NCI-H82 treated with DMSO at 0.1 percent for 48 hours (cell line): ENCODE results near the gene MYO1G.

ENCODE experiments used
- DNase-seq: peaks from one replicate; lab custom pipeline; 2025; ENCODE audit not compliant: unreplicated experiment; lab: John Stamatoyannopoulos, UW

The MYO1G gene

DNA sequence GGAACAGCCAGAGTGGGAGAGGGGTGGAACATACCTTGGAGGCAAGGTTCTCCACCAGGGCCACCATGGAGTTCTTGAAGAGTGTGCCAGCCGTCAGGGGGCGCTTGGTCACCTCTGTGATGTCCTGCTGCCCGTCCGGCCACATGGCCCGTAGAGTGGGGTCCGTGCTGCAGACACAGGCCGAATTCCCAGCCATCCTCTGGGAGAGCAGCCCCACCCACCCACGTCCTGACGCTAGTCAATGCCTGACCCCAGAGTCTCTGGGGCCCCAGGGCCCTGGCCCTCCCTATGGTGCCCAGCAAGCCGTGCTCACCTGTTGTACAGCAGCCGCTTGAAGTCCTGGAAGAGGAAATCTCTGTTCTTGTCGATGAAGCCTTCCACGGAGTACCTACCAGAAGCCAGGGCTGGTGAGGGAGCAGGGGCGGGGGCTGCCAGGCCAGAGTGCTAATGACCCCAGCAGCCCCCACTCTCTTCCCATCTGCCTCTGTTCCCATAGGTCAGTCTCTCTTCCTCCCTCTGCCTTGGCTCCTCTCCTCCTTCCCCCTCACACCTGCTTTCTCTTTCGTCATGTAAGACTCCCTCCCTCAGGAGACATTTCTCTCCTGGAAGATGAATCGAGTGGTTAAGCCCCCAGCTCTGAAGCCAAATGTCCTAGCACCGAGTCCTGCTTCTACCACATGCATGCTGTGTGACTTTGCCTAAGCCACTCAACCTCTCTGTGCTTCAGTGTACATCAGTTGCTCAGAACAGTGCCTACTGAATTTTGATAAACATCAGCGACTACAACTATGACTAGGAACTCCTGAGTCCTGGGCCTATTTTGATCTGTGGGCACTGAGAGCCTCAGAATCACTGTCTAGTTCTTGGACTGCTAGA lies 11.0 kb downstream of the MYO1G start:
- no peak for DNase-seq

DNA sequence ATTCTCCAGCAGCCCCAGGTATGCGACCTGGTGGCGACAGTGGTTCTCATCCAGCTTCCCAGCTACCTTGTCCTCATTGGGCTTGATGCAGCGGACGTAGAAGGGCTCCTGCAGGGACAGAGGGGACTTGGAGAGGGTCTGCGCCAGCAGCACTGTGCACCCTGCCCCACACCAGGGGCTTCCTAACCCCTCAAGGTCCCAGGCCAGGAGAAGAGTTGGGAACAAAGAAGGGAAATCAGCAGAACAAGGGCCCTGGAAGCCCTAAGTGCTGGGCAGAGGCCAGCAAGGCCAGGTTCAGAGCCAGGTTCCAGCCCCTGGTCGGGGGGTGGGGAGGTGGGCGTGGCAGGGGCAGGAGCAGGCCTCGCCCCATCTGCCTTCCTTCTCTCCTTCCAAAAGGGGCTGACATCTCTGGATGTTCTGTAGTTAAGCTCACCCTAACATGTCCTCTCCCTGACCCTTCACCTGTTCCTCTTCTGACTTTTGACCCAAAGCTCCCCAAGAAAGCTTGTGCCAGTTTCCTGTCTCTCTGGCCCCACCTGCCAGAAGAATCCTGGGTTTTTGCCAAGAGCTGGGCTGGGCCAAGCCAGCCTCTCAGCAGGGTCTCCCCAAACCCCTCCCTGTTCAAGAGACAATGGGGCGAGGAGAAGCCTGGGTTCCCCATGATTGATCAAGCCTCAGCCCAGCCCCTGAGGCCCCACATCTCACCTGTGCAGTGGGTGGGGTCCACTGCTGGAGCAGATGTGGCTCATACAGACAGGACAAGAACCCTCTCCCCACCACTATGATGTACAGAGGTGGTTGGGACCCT lies 11.9 kb downstream of the MYO1G start:
- DNase-seq = no peak

DNA sequence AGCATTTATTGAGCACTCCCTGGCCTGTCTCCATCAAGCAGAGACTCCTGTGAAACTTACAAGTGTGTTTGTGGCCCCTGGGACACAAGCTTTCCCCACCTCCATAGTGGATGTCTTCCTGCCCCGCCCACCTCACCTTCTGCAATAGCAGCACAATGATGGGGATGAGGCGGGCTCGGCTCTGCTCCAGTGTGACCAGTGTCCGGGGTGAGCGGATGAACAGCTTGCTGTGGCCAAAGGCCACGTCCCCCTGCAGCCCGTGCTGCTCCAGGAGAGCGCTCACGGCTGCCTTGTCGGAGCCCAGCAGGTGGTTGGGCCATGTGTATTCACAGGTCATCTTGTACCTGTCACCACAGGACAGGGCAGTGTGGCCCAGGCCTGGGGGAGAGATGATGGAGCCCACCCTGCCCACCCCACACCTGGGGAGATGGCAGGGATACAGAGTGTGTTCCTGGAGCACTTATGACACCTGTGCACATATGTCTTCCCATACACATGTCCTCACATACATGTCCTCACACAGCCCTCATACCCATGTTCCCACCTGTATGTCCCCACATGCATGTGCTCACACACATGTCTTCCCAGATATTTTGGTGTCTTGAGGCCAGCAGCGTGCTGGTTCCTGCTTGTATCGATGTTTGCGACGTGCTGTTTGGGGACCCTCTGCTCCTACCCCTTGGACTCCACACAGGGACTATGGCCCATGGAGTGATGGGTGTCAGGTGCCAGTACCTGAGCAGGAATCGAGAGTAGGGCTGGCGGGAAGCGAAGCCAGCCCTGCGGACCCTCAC lies 12.7 kb downstream of the MYO1G start:
- DNase-seq = no peak

DNA sequence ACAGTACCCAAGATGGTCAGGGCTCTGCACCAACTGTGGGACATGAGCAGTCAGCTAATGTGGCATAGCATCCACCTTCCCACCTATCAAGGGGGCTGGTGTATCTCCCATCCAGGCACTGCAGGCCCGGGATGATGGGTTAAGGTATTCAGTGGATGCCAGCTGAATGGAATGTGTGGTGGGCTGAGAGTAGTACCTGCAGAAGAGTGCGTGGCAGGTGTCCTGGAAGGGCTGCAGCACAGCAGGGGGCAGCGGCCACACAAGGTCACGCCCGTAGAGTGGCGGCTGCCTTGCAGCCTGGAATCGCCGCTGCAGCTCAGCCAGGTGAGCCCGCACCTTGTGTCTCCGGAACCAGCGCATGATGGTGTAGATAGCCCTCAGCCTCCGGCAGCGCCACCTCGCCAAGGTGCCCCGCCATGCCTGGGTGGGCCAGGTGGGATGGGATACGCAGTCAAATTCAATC lies 13.3 kb downstream of the MYO1G start:
- no peak for DNase-seq

DNA sequence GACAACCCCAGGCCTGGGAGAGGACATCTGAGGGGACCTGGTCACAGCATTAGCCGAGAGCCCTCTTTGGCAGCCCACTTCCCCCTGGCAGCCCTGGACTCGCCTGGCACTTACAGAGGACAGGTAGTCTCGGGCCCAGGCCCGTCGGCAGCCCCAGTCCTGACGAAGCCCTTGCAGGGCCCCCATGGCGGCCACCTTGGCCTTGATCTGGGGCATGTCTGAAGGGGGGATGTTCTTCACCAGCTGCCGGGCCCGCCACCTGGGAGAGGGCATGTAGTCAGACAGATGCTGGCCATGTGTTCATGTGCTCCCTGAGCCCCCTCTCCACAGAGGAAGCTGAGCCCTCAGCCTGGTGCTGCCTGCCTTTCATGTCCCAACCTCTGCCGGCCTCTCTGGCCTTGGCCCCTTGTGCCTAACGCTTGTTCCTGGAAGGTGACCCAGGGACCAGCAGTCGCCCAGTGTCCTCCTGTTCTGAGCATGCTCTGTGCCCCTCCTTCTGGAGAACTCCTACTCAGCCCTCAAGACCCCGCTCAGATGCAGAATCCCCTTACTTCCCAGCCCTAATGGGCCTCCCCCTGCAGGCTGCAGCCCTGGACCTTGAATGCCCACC lies 13.9 kb downstream of the MYO1G start:
- DNase-seq = no peak

DNA sequence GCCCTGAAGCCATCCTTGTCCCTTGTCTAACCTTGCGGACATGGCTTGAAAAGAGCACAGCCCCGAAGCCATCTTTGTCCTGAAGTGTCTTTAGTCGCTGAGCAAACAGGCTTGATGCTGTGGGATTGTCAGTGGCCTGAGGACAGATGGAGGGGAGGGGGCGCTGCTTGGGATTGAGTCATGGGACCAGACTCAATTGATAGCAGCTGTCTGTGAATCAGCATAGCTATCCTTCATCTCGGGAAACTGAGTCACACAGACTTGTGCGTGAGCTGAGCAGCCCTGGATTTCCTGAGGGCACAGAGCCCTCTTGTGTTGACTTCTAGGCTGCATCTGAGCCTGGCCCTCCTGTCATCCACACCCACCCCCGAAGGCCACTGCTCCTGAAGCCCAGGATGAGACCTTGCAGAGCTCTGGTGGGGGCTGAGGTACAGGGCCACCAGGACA lies 14.4 kb downstream of the MYO1G start:
- no peak for DNase-seq

DNA sequence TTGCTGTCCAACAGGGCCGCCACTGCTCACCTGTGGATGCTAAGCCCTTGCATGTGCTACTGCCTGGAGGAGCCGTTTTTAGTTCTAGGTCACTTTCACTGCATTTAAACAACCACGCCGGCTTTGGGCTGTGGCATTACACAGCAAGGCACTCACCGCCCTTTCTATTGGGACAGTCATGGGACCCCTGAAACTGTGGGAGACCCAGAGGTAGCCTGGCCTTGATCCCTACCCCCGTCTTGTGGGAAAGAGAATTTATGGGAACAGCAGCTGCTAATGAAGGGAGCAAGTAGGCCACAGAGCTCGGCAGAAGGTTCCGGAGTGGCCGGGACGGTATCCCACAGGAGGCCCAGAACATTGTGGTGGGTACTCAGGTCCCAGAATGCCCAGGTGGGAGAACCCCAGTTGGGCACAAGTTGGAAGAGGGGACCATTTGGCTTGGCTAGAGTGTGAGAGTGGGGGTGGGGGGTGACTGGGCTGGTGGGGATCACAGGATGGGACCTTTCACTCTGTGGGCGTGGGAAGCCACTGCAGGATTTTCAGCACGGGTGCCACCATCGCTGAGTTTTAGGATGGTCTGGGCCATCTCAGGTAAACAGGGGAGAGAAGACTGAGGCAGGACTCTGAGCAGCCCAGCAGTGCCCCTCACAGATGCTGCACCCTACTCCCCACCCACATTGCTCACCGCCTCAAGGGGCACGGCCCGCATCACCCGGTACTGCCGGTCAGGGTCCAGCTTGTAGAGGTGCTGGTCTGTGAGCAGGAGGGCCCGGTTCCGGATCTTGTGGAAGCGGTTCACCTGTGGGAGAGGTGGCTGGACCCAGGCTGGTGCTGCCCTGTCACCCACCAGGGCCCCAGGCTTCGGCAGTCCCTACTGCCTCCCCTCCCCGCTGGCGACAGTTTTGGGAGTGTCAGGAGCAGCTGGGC lies 15.2 kb downstream of the MYO1G start:
- DNase-seq = no peak

DNA sequence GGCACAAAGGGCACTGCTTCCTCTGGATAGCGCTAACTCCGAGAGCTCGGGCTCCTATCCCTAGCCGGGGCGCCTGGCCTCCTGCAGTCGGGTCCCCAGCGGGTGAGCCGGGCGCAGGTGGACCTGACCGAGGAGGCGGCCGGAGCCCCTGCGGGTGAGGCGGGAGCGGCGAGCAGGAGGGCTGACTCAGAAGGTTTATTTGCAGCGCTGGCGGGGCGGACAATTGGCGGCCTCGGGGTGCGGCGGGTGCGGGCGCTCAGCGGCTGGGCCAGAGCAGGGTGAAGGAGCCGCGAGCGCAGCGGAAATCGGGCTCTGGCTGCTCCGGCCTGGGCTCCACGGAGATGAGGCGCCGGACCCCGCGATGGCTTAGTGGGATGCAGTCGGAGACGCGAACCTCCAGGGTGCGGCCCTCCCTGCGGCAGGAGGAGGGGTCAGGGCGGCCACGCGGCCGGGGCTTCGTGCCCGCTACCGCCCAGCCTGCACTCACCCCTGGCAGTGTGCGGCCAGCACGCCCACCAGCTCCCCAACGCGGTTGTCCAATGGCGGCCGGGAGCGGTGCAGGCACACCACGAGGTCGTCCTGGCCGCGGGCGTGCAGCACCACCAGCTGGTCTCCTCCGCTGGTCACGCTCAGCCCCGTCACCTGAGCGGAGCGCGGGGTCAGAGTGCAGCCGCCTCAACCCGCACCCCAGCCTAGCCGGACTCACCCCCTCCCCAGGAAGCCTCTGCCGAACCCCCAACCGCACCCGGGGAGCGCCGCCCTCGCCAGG lies 16.1 kb downstream of the MYO1G start:
- DNase-seq = no peak

DNA sequence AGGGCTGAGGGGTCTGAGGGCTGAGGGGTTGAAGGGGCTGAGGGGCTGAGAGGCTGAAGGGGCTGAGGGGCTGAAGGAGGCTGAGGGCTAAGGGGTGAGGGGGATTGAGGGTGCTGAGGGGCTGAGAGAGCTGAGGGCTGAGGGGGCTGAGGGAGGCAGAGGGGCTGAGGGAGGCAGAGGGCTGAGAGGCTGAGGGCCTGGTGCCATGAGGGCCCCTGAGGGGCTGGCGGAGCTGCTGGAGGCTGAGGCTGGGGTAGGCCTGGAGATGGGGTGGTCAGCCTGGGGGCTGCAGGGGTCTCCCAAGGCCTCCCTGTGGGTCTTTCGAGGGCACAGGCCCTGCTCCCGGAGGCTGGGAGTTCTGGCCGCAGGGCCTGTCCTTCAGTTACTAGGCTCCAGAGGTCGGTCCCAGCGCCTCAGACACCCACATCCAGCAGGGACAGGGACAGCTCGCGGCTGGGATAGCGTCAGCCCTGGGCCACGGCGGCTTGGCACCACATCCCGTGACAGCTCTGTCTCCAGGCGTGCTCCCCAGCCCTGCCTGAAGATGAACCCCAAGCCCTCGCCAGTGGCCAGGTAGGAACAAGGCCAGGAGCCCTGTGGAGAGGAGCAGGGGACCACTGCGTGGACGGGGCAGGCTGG lies 16.9 kb downstream of the MYO1G start:
- DNase-seq = no peak

DNA sequence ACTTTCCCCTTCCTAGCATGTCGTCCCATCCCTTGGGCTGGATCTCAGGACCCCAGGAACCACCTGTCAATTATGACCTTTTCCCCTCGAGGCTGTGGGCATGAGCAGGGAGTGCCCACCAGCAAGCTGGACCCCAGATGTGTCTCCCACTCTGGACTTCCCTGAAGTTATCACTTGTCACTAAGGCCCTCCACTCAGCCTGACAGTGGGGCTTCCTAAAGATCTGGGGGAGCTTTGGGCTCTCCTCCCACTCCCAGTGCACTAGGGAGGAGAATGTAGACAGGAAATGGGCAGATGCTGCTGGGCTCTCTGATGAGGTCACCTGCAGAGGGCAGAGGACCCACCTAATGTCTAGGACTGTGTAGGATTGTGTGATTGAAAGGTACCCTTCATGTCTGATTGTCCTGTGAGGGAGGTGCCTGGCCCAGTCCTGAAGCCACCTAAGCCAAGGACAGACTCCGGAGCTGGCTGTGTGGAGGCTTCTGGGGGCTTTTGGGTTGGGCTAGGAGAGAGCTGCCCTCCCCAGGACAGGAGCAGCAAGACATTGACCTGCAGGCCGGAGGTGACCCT lies 18.7 kb downstream of the MYO1G start:
- no peak for DNase-seq

DNA sequence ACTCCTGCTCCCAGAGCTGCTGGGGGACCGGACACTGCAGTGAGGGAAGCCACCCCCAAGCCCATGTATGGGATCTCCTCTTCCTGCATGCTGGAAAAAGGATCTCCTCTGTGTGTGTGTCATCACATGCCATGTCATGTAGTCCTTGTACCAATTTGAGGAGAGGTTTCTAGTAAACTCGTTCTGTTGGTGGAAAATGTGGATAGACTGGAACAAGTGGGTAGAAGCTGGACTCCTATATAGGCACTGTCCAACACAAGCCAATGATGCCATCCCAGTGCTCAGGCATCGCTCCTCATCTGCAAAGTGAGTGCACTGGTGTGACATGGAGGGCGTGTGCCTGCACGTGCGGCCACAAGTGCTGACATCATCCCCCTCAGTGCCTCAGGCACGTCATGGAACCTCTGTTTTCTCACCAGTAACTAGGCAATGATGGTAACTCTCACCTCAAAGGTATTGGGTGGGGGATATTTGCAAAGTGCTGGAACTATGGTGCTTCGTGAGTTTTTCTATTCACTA lies 19.3 kb downstream of the MYO1G start:
- DNase-seq = no peak

DNA sequence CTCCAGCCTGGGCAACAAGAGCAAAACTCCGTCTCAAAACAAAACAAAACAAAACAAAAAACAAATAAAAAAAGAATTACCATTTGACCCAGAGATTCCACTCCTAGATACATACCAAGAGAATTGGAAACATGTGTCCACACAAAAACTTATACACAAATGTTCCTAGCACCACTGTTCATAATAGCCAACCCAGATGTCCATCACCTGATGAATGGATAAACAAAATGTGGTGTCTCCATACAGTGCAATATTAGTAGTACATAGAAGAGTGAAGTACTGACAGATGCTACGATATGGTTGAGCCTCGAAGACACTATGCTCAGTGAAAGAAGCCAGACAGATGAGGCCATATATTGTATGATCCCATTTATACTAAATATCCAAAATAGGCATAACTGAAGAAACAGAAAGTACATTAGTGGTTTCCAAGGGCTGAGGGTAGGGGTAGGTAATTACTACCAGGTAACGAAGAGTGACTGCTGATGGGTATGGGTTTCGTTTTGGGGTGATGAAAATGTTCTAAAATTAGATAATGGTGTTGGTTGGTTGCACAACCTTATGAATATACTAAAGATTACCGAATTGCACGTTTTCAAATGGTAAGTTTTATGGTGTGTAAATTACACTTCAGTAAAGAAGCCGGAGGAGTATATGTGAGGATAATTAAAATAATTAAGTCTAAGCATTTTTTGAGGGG lies 20.0 kb downstream of the MYO1G start:
- DNase-seq = no peak

DNA sequence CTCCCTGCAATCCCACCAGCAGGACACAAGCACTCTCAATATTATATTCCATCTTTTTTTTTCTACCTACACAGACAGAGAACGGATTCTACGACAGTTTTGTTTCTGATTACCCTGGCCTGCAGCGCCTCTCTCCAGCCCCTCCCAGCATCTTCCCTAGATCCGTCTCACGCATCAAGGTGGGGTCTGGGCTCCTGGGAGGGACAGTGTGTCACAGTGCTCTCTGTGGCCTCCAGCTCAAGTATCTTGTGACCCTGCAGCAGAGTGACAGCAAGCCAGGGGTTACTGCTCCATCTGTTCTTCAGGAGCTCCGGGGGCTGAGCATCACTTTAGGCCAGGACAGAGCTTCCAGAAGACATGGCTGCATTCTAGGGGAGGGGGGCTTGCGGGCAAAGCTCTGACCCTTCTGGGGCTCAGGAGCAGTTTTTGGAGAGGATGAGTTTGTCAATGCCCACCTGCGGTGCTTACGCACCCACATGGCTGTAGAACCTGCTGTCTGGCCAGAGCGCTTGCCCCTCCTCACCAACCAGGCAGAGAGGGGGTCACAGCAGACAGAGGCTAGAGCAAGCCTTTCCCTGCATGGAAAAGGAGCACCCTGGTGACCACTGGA lies 22.6 kb downstream of the MYO1G start:
- DNase-seq = no peak

DNA sequence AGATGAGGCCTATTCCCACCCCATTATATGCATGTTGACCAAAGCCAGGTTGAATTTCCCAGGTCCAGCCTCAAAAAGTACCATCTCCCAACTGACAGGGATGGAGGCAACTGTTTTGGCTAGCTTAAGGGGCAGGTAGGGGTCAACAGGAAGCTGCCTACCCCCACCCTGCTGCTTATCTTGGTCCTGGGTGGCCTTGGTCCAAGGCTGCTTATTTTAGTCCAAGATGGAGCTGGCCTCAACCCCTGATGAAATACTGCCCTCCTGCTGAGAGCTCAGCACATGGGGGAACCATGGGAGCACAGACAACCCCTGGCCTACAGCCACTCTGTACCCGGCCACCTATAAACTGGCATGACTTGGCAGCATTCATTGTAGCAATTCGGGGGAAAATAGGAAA lies 23.1 kb downstream of the MYO1G start:
- DNase-seq = no peak

DNA sequence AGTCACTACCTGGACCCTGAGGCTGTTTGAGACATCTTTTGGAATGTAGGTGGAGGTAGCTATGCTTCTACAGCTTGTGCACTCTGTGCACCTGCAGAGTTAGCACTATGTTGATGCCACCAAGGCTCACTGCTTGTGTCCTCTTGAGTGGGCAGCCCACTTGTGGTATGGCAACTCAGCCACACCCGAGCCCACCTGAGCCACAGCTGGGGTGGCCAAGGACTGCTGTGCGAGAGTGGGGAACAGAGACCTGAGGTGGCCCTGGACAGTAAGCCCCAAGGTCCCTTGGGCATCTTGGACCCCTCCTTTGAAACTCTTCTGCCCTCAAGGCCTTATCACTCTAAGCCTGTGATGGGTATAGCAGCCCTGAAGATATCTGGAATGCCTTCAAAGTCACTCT lies 25.7 kb downstream of the MYO1G start:
- DNase-seq = no peak

DNA sequence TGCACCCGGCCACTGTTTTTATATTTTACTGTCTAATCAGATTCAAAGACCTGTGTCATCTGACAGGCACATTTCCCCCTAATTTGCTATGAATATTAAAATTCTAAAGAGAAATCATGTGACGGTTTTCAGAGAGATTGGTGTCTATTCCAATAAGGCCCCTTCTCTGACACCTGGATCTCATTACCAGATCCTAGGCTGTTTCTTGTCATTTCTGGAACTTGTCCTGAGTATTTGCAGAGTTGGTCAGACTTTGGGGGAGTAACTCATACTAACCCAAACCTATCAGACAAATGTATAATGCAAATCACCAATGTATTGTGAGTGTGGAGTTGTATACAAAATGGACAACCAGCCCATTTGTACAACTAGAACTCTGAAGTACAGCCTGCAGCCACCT lies 29.5 kb downstream of the MYO1G start:
- no peak for DNase-seq

DNA sequence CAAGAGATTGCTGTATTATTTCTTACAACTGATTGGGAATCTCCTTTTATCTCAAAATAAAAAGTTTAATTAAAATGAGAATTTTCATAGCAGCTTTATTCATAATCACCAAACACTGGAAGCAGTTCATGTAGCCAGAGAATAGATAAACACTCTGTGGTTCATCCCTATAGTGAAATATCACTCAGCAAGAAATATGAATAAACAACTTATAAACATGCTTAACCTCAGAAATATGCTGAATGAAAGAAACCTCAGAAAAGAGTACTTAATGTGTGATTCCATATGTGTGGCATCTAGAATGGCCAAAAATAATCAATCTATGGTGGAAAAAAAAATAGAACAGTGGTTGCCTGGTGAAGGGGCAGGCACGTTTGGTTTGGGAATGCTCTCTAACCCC lies 33.3 kb downstream of the MYO1G start:
- no peak for DNase-seq
